Activated naive CD8-positive, alpha-beta T cell treated with anti-CD3 and anti-CD28 coated beads for 36 hours (primary cell): ENCODE measurements around the gene ACIN1. TPM values are rescaled to one million over a fixed set of nuclear protein-coding genes. Genes with fewer than 3 reads are reported as not detected.

ENCODE experiments used
- DNase-seq: peaks from one replicate; pipeline ENCODE4 v3.0.0; 2021
- H3K27ac Mint-ChIP-seq: one replicate; pipeline ENCODE4 v1.8.0; 2022; ENCODE audit warnings: mild to moderate bottlenecking, moderate library complexity, mixed read lengths
- H3K27me3 Mint-ChIP-seq: one replicate; pipeline ENCODE4 v1.8.0; 2022; ENCODE audit warnings: mild to moderate bottlenecking, mixed read lengths
- H3K36me3 Mint-ChIP-seq: one replicate; pipeline ENCODE4 v1.8.0; 2021; ENCODE audit warnings: mild to moderate bottlenecking, mixed read lengths
- H3K4me1 Mint-ChIP-seq: one replicate; pipeline ENCODE4 v1.8.0; 2021; ENCODE audit warnings: mixed read lengths
- H3K4me3 Mint-ChIP-seq: one replicate; pipeline ENCODE4 v1.8.0; 2022; ENCODE audit warnings: mild to moderate bottlenecking, moderate library complexity, mixed read lengths
- H3K9me3 Mint-ChIP-seq: one replicate; pipeline ENCODE4 v1.8.0; 2022; ENCODE audit warnings: mixed read lengths
- total RNA-seq, 2 experiments: library from RNA; stranded (reverse); gene quantifications; one replicate each; pipeline ENCODE4 v1.2.3, GENCODE V29; 2021

ACIN1 gene
- total RNA-seq, 2 experiments from 2014 or later, result 160 to 174 TPM

- Mint-ChIP-seq H3K4me3 (no peak overlapping the region), H3K9me3 (no peaks in the 10 kb centered on the region), H3K27ac (no peak overlapping the region), H3K27me3 (peaks cover 10% of the 10 kb centered on the region), H3K36me3 (no peaks in the 10 kb centered on the region), H3K4me1 (peaks cover 17% of the 10 kb centered on the region)
- DNase-seq, result no peak
These were observed 41.5 kb downstream of the ACIN1 start for GRCh38 chr14:23053426-23053825.

GRCh38 chr14:23052671-23053070 lies 42.3 kb downstream of the ACIN1 start:
- DNase-seq, result no peak
- H3K27ac Mint-ChIP-seq, result no peak overlapping the region
- H3K4me3 Mint-ChIP-seq, result no peak overlapping the region
- H3K27me3 Mint-ChIP-seq, result peaks cover 10% of the 10 kb centered on the region
- H3K36me3 Mint-ChIP-seq, result no peaks in the 10 kb centered on the region
- peaks cover 13% of the 10 kb centered on the region for H3K4me1 Mint-ChIP-seq
- H3K9me3 Mint-ChIP-seq, result no peaks in the 10 kb centered on the region

DNA sequence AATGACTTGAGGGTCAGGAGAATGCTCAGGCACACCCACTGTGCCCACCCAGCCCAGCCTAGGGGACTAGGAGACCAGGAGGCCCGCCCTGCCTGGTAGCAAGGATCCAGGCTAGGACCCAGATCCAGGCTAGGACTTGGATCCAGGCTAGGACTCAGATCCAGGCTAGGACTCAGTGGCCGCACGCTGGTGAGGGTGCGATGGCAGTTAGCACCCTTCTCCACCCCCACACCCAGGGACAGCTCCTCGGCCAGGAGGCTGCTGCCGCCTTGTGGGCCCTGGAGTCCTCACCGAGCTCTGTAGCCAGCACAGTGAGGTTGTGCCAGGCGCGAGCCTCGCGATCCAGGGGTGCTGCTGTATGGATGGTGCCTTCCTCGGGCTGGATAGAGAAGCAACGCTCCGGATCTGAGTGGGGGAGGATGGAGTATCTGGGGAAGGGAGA lies 42.7 kb downstream of the ACIN1 start:
- Mint-ChIP-seq H3K36me3 (no peaks in the 10 kb centered on the region), H3K4me1 (peaks cover 13% of the 10 kb centered on the region), H3K4me3 (no peak overlapping the region), H3K27ac (no peak overlapping the region), H3K9me3 (no peaks in the 10 kb centered on the region), H3K27me3 (peaks cover 14% of the 10 kb centered on the region)
- DNase-seq, result no peak

GRCh38 chr14:23051141-23052057 lies 43.5 kb downstream of the ACIN1 start:
- no peak overlapping the region for H3K27ac Mint-ChIP-seq
- no peaks in the 10 kb centered on the region for H3K36me3 Mint-ChIP-seq
- no peak overlapping the region for H3K4me3 Mint-ChIP-seq
- H3K4me1 Mint-ChIP-seq, result peaks cover 7% of the 10 kb centered on the region
- H3K9me3 Mint-ChIP-seq, result no peaks in the 10 kb centered on the region
- H3K27me3 Mint-ChIP-seq, result peaks cover 8% of the 10 kb centered on the region
- no peak for DNase-seq

GRCh38 chr14:23049011-23049410 lies 45.9 kb downstream of the ACIN1 start:
- no peak overlapping the region for H3K4me3 Mint-ChIP-seq
- no peaks in the 10 kb centered on the region for H3K36me3 Mint-ChIP-seq
- DNase-seq, result no peak
- peaks cover 3% of the 10 kb centered on the region for H3K4me1 Mint-ChIP-seq
- peaks cover 4% of the 10 kb centered on the region for H3K27me3 Mint-ChIP-seq
- H3K9me3 Mint-ChIP-seq, result no peaks in the 10 kb centered on the region
- no peak overlapping the region for H3K27ac Mint-ChIP-seq

GRCh38 chr14:23047751-23048693 lies 46.9 kb downstream of the ACIN1 start:
- Mint-ChIP-seq H3K27ac (no peak overlapping the region), H3K36me3 (no peaks in the 10 kb centered on the region), H3K27me3 (peaks cover 4% of the 10 kb centered on the region), H3K4me3 (no peak overlapping the region), H3K9me3 (no peaks in the 10 kb centered on the region), H3K4me1 (peaks cover 3% of the 10 kb centered on the region)
- no peak for DNase-seq

GRCh38 chr14:23047034-23047634 lies 47.8 kb downstream of the ACIN1 start:
- no peaks in the 10 kb centered on the region for H3K36me3 Mint-ChIP-seq
- peaks cover 4% of the 10 kb centered on the region for H3K27me3 Mint-ChIP-seq
- no peak overlapping the region for H3K4me3 Mint-ChIP-seq
- no peaks in the 10 kb centered on the region for H3K9me3 Mint-ChIP-seq
- H3K4me1 Mint-ChIP-seq, result peaks cover 3% of the 10 kb centered on the region
- DNase-seq, result no peak
- H3K27ac Mint-ChIP-seq, result no peak overlapping the region

GRCh38 chr14:23045419-23046357 lies 49.2 kb downstream of the ACIN1 start:
- H3K36me3 Mint-ChIP-seq, result no peaks in the 10 kb centered on the region
- H3K27ac Mint-ChIP-seq, result no peak overlapping the region
- no peak for DNase-seq
- no peak overlapping the region for H3K4me3 Mint-ChIP-seq
- H3K4me1 Mint-ChIP-seq, result peaks cover 3% of the 10 kb centered on the region
- peaks cover 4% of the 10 kb centered on the region for H3K27me3 Mint-ChIP-seq
- H3K9me3 Mint-ChIP-seq, result no peaks in the 10 kb centered on the region

DNA sequence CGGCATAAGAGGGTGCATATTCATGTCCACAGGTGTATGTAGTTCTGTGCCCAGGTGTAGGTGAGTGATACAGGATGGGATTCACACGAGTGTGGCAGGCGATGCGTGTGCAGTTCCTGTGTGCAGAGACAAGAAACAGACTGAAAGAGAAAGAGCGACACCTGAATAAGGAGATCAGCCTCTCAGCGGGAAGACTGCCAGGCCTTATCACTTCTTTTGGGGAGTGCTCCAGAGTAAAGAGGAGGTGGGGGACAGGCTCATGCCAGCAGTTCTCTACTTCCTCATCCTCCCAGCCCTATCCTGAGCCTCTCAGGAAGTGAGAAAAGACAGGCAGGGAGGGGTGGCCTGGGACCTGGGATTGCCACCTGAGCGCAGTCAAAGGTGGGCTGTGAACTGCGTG lies 50.1 kb downstream of the ACIN1 start:
- Mint-ChIP-seq H3K4me1 (peaks cover 3% of the 10 kb centered on the region), H3K4me3 (no peak overlapping the region), H3K27ac (no peak overlapping the region), H3K9me3 (no peaks in the 10 kb centered on the region), H3K36me3 (no peaks in the 10 kb centered on the region), H3K27me3 (peaks cover 4% of the 10 kb centered on the region)
- no peak for DNase-seq

DNA sequence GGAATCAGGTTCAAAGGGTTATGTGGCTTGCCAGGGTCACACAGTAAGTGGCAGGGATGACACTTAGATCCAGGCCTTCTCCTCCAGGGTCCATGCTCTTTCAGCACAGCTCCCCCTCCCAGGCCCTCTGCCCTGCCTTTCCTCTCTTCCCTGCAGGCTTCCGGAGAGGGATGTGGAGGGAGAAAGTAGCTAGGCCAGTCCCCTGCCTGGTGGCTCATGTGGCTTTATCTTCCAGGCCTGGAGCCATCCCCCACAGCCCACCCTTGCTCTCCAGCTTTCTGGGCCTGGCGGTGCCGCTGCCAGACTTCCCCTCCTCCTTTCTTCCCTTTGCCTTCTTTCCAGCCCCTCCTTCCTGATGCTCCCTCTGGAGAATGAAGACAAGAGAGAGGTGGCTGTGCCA lies 51.2 kb downstream of the ACIN1 start:
- H3K9me3 Mint-ChIP-seq, result no peaks in the 10 kb centered on the region
- peaks cover 4% of the 10 kb centered on the region for H3K27me3 Mint-ChIP-seq
- peaks cover 3% of the 10 kb centered on the region for H3K4me1 Mint-ChIP-seq
- no peak overlapping the region for H3K4me3 Mint-ChIP-seq
- no peak overlapping the region for H3K27ac Mint-ChIP-seq
- no peaks in the 10 kb centered on the region for H3K36me3 Mint-ChIP-seq
- DNase-seq, result no peak

DNA sequence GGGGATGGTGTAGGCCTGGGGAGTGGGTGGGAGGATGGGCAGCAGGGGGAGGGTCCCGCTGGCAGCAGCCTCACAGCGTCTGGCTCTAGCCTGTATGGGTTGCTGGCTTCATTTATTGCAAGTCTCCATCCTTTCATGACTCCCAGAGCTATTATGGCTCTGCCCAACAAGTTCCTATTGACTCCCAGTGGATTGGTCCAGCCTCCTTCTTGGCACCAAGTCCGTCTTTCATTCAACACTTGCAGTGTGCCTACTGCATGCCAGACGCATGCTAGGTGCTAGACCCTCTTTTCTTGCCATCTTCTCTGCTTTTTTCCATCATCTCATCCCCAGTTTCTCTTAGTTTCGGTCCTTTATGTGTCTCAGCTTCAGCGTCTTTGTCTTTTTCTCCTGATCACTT lies 51.8 kb downstream of the ACIN1 start:
- H3K4me1 Mint-ChIP-seq, result peaks cover 3% of the 10 kb centered on the region
- no peaks in the 10 kb centered on the region for H3K36me3 Mint-ChIP-seq
- H3K27me3 Mint-ChIP-seq, result peaks cover 4% of the 10 kb centered on the region
- DNase-seq, result no peak
- no peaks in the 10 kb centered on the region for H3K9me3 Mint-ChIP-seq
- no peak overlapping the region for H3K4me3 Mint-ChIP-seq
- H3K27ac Mint-ChIP-seq, result no peak overlapping the region

DNA sequence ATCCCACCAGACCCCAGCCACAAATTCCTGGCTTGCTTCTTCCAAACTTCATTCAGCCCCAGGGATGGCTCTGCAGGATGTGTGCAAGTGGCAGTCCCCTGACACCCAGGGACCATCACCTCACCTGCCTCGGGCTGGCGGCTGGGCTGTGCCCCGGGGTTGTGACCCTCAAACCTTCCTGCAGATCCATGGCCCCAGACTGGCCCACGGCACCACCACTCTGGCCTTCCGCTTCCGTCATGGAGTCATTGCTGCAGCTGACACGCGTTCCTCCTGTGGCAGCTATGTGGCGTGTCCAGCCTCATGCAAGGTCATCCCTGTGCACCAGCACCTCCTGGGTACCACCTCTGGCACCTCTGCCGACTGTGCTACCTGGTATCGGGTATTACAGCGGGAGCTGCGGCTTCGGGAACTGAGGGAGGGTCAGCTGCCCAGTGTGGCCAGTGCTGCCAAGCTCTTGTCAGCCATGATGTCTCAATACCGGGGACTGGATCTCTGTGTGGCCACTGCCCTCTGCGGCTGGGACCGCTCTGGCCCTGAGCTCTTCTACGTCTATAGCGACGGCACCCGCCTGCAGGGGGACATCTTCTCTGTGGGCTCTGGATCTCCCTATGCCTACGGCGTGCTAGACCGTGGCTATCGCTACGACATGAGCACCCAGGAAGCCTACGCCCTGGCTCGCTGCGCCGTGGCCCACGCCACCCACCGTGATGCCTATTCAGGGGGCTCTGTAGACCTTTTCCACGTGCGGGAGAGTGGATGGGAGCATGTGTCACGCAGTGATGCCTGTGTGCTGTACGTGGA lies 52.6 kb downstream of the ACIN1 start, which contains the start of gene PSMB11:
Gene PSMB11, plus strand, starts transcription at position 51 of the 804 bp plus-strand sequence. Its CDS starts 14 bp downstream, at position 65.
- Mint-ChIP-seq H3K27ac (no peak within 1 kb of the TSS), H3K9me3 (no peaks in the 10 kb centered on the region), H3K4me1 (peaks cover 3% of the 10 kb centered on the region), H3K4me3 (no peak within 1 kb of the TSS), H3K27me3 (peaks cover 1% of the 10 kb centered on the region), H3K36me3 (no peaks in the 10 kb centered on the region)
- DNase-seq, result no peak

DNA sequence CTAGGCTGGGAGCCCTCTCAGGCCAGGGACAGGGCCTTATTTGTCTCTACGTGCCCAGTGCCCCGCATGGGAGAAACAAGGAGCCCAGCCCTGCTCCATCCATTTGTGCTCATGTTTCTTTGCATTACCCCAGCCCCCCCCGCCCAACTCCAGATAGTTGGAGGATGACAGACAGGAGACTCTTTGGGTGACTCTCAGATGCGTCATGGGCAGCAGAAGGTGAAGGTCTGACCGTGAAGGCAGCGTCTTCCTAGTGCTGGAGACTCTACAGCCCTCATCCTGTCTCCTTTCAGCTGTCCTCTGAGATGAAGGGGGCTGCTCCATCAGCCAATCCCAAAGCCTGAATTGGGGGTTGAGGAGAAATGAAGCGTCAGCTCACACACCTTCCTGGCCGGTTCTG lies 53.2 kb downstream of the ACIN1 start:
- Mint-ChIP-seq H3K9me3 (no peaks in the 10 kb centered on the region), H3K4me1 (peaks cover 3% of the 10 kb centered on the region), H3K36me3 (no peaks in the 10 kb centered on the region), H3K27me3 (no peaks in the 10 kb centered on the region), H3K4me3 (no peak overlapping the region), H3K27ac (no peak overlapping the region)
- no peak for DNase-seq
